Hepatocyte (in vitro differentiated cells): ENCODE results near the gene CAMK1. TPM values are rescaled to one million over a fixed set of nuclear protein-coding genes. Genes with fewer than 3 reads are reported as not detected.

ENCODE experiments used
- DNase-seq: peaks from one replicate; pipeline ENCODE4 v3.0.0-alpha.2; 2016; ENCODE audit warnings: low spot score
- H2AFZ ChIP-seq: fragments of 200-600 bp; sonication (generic); 2 replicates; pipeline ENCODE4 v1.6.0; 2016; ENCODE audit warnings: antibody characterized with exemption, mild to moderate bottlenecking
- H3K27ac ChIP-seq: fragments of 200-600 bp; sonication (generic); 2 replicates; pipeline ENCODE4 v1.5.1; 2016; ENCODE audit warnings: mild to moderate bottlenecking
- H3K27me3 ChIP-seq: fragments of 200-600 bp; sonication (generic); 2 replicates; pipeline ENCODE4 v1.6.1; 2016
- H3K36me3 ChIP-seq: fragments of 200-600 bp; sonication (generic); replicated peaks from 2 replicates; pipeline ENCODE4 v1.5.1; 2016; ENCODE audit warnings: low read depth; ENCODE audit not compliant: insufficient read depth
- H3K4me1 ChIP-seq: fragments of 200-600 bp; sonication (generic); 2 replicates; pipeline ENCODE4 v1.5.1; 2016; ENCODE audit warnings: mild to moderate bottlenecking, moderate library complexity; ENCODE audit not compliant: insufficient read depth
- H3K4me2 ChIP-seq: fragments of 200-600 bp; sonication (generic); 2 replicates; pipeline ENCODE4 v1.6.0; 2016
- H3K4me3 ChIP-seq: fragments of 200-600 bp; sonication (generic); 2 replicates; pipeline ENCODE4 v1.5.1; 2016; ENCODE audit warnings: mild to moderate bottlenecking
- H3K79me2 ChIP-seq: fragments of 200-600 bp; sonication (generic); 2 replicates; pipeline ENCODE4 v1.6.0; 2017; ENCODE audit warnings: mild to moderate bottlenecking
- H3K9me2 ChIP-seq: fragments of 200-600 bp; sonication (generic); replicated peaks from 2 replicates; pipeline ENCODE4 v1.6.0; 2017; ENCODE audit warnings: mild to moderate bottlenecking; ENCODE audit not compliant: insufficient read depth
- H3K9me3 ChIP-seq: fragments of 200-600 bp; sonication (generic); 2 replicates; pipeline ENCODE4 v1.5.1; 2016; ENCODE audit warnings: low read depth, mild to moderate bottlenecking
- H4K20me1 ChIP-seq: fragments of 200-600 bp; sonication (generic); 2 replicates; pipeline ENCODE4 v1.6.0; 2016; ENCODE audit warnings: mild to moderate bottlenecking; ENCODE audit not compliant: insufficient read depth, poor library complexity, severe bottlenecking
- CTCF ChIP-seq: fragments of 200-600 bp; sonication (generic); IDR thresholded peaks from 2 replicates; pipeline ENCODE4 v1.5.1; 2016; ENCODE audit warnings: antibody characterized with exemption, mild to moderate bottlenecking; ENCODE audit not compliant: poor library complexity
- EZH2 ChIP-seq: fragments of 200-600 bp; sonication (generic); IDR thresholded peaks from 2 replicates; pipeline ENCODE4 v1.6.1; 2016; ENCODE audit warnings: antibody characterized with exemption, mild to moderate bottlenecking, borderline replicate concordance
- EZH2phosphoT487 ChIP-seq: fragments of 200-600 bp; sonication (generic); IDR thresholded peaks from one replicate; pipeline ENCODE4 v1.6.1; 2018; ENCODE audit warnings: antibody characterized with exemption, mild to moderate bottlenecking, low read depth, moderate library complexity; ENCODE audit not compliant: unreplicated experiment, severe bottlenecking
- WGBS: methylation state at CpG from one replicate; pipeline ENCODE4 v1.1.6; 2016; ENCODE audit warnings: low lambda C conversion rate; ENCODE audit errors: missing lambda C conversion rate; 5-methylcytosine and 5-hydroxymethylcytosine counted together
- polyA plus RNA-seq: library from polyadenylated mRNA; unstranded; fragments of >200 nt; fragmentation: Nextera tagmentation; extraction: Ambion mirVana; gene quantifications from 2 replicates; pipeline ENCODE4 v1.2.1, GENCODE V29; 2016
- total RNA-seq: library from RNA; depleted of rRNA; stranded (reverse); fragments of >200 nt; gene quantifications from 2 replicates; pipeline ENCODE4 v1.2.3, GENCODE V29; 2014

Gene CAMK1
- total and polyA plus RNA-seq, 2 experiments from 2014 or later: 9.7 to 16.1 TPM

- H3K27ac ChIP-seq: no peak overlapping the region
- WGBS: 90% methylated on average over 7 of the region's 7 CpGs
Observed at GRCh38 chr3:9767418-9767817, 2.3 kb downstream of the CAMK1 start.

GRCh38 chr3:9765865-9766264, 3.9 kb downstream of the CAMK1 start:
- WGBS: 88% methylated on average over 4 of the region's 4 CpGs
- Histone ChIP-seq H2AFZ (no peak overlapping the region), H3K79me2 (no peaks in the 10 kb centered on the region), H3K9me3 (no peaks in the 10 kb centered on the region), H3K9me2 (no peaks in the 10 kb centered on the region), H3K4me1 (peaks cover 17% of the 10 kb centered on the region), H3K27me3 (no peaks in the 10 kb centered on the region), H3K4me3 (no peak overlapping the region), H4K20me1 (no peaks in the 10 kb centered on the region), H3K27ac (no peak overlapping the region), H3K36me3 (no peaks in the 10 kb centered on the region), H3K4me2 (no peak overlapping the region)
- TF ChIP-seq EZH2phosphoT487: no peak
- no peak for TF ChIP-seq EZH2
- no peak for TF ChIP-seq CTCF
- DNase-seq: no peak

More at GRCh38 chr3:9767418-9767817, 2.3 kb downstream of the CAMK1 start:
- Histone ChIP-seq H2AFZ (no peak overlapping the region), H3K9me2 (no peaks in the 10 kb centered on the region), H3K4me2 (no peak overlapping the region), H3K36me3 (no peaks in the 10 kb centered on the region), H4K20me1 (no peaks in the 10 kb centered on the region), H3K79me2 (no peaks in the 10 kb centered on the region), H3K9me3 (no peaks in the 10 kb centered on the region), H3K27me3 (no peaks in the 10 kb centered on the region), H3K4me3 (no peak overlapping the region), H3K4me1 (peaks cover 19% of the 10 kb centered on the region)
- DNase-seq: no peak
- TF ChIP-seq EZH2phosphoT487 (no peak), EZH2 (no peak), CTCF (no peak)

GRCh38 chr3:9762871-9763270, 6.9 kb downstream of the CAMK1 start:
- no peak overlapping the region for H3K27ac ChIP-seq
- no peaks in the 10 kb centered on the region for H3K79me2 ChIP-seq
- no peak overlapping the region for H3K4me2 ChIP-seq
- no peaks in the 10 kb centered on the region for H3K9me3 ChIP-seq
- H3K4me3 ChIP-seq: no peak overlapping the region
- no peak for DNase-seq
- no peak overlapping the region for H2AFZ ChIP-seq
- TF ChIP-seq EZH2: no peak
- no peak for TF ChIP-seq CTCF
- TF ChIP-seq EZH2phosphoT487: no peak
- no peaks in the 10 kb centered on the region for H3K36me3 ChIP-seq
- no peaks in the 10 kb centered on the region for H4K20me1 ChIP-seq
- no peaks in the 10 kb centered on the region for H3K4me1 ChIP-seq
- H3K9me2 ChIP-seq: no peaks in the 10 kb centered on the region
- no peaks in the 10 kb centered on the region for H3K27me3 ChIP-seq
- WGBS: 92% methylated on average over 8 of the region's 8 CpGs

- no peak overlapping the region for H3K27ac ChIP-seq
- H3K79me2 ChIP-seq: no peaks in the 10 kb centered on the region
- no peak overlapping the region for H3K4me3 ChIP-seq
- no peaks in the 10 kb centered on the region for H3K4me1 ChIP-seq
- H3K9me2 ChIP-seq: no peaks in the 10 kb centered on the region
- H4K20me1 ChIP-seq: no peaks in the 10 kb centered on the region
- H3K27me3 ChIP-seq: no peaks in the 10 kb centered on the region
- no peak overlapping the region for H2AFZ ChIP-seq
- H3K4me2 ChIP-seq: no peak overlapping the region
- WGBS: 94% methylated on average over 5 of the region's 5 CpGs
- H3K36me3 ChIP-seq: no peaks in the 10 kb centered on the region
- H3K9me3 ChIP-seq: no peaks in the 10 kb centered on the region
- TF ChIP-seq CTCF: no peak
- TF ChIP-seq EZH2: no peak
- TF ChIP-seq EZH2phosphoT487: no peak
- no peak for DNase-seq
Observed at GRCh38 chr3:9761919-9762318, 7.8 kb downstream of the CAMK1 start.
